ENCODE results near the gene ERG28.
"Not testable (repeated sequence)": the region's sequence is repeated elsewhere in the genome, so short reads cannot be mapped to it uniquely, and the experiment has no call there.

ERG28 gene

DNA sequence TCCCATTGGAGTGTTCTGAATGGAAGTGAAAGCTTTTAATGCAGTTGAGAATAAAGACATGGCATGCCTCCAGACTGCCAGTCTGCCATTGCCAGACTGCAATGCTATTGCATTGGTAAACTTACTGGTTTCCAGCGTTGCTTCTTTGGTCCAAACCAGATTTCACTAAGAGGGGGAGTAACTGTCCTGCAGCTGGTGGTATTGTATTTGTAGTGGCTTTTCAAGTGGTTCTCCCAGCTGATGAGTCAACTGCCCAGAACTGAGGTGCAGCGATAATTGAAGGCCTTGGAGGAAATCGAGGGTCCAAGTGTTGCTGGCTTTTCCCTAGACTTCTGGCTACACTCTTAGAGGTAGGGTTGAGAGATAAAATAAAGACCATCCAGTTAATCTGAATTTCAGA, 31.9 kb downstream of the ERG28 start:
- in situ Hi-C loops (cut with MboI; ENCODE audit: low sequenced_read_pairs): no loop called here

DNA sequence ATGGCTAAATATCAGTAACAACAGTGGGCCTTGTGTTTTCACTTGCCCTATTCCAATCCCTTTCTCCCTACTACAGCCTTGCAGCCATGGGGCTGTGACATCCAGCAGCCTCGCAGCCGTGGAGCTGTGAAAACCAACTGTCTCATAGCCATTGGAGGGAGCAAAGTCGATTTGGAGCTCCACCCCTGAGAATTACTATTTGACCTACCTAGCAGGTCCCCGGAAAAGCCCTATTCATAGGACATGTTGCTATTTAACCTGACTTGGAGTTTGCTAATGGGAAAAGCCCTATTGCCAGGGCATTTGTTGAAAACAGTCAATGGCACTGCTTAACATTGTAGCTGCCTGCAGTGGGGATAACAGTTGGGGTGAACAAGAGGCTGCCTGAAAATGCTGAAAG, 33.3 kb downstream of the ERG28 start:
- in situ Hi-C loops (cut with MboI; ENCODE audit: low sequenced_read_pairs): no loop called here

DNA sequence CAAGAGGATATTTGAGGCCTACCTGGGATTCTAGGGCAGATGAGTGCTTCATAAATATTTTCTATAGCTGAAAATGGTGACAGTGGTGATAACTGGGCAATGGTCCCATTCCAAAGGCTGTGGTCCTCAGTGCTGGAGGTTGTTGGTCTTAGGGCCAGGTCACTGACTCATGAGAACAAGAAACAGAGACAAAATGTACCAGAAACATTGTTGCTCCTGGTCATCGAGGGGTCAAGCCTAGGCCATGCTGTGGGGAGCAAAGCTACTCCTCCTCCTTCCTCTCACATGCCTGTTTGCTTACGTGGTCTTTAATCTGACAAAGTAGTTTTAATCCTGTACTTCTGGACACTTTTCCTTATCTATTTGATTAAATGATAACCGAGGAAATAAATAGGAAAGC, 33.8 kb downstream of the ERG28 start:
- in situ Hi-C loops (cut with MboI; ENCODE audit: low sequenced_read_pairs): no loop called here

DNA sequence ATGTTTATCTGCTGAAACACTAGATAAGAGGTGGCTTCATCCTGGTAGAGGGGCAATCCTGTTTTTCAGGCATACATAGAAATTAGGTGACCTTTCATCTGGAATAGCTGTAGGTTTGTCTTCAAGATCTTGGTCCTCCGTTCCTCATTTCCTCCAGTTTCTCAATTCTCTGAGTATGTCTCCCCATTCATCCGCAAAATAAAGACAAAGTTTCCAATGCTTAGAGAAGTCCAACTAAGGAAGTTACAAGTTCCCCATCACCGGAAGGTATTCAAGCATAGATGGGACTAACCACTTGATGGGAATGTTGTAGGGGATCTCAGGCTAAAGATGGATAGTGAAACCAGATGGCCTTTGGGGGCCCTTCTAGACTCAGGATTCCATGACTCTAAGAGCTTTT, 34.3 kb downstream of the ERG28 start:
- in situ Hi-C loops (cut with MboI; ENCODE audit: low sequenced_read_pairs): no loop called here

DNA sequence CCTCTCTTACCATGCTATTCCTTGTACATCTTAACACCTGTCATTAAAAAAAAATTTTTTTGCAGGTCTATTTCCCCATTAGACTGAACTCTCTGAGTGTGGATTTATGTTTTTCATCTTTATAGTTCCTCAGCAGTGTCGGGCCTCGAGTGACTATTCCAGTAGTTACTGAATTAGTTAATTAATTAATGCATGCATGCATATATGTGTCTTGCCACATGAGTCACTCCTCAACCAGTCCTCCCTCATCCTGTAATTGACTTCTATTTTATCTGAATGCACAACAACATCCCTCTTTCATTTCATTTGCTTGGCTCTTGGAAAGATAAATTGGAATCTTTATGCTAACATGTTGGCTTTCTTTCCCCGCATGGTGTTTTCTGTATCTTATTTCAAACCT, 35.6 kb downstream of the ERG28 start:
- in situ Hi-C loops (cut with MboI; ENCODE audit: low sequenced_read_pairs): no loop called here

DNA sequence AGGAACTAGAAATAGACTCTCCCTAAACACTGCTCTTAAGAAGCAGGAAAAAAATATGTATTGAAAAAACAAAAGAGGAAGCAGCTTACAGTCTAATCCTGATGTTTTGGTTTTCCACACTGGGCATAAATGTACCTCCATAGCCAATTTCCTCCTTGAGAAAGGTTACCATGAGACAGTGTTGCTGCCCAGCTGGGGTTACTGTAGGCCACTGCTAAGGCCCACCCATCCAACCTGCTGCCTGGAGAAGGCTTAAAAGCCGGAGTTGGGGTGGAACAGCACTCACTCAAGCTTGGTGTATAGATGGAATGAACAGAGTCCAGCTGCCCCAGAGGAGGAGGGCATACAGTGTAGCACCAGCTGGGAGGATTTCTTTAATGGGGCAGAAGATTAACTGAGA, 41.1 kb downstream of the ERG28 start:
- in situ Hi-C loops (cut with MboI; ENCODE audit: low sequenced_read_pairs): no loop called here

DNA sequence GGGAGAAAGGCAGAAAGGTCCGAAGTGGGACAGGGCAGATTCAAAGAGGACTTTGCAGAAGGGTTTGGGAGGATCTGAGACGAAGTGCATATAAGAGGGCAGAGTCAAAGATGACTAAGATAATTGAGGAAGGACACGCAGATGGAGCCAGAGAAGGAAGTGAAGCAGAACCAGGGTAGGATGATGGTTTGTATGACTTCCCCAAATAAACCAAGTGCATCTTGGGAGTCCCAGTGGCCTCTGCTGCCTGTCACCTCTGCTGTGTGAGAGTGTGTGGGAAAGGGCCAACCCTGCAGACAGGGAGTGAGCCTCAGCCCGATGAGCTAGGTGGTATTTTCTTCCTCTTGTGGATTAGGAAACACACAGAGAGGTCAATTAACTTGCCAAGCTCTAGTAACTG, 45.5 kb downstream of the ERG28 start:
- in situ Hi-C loops (cut with MboI; ENCODE audit: low sequenced_read_pairs): no loop called here

DNA sequence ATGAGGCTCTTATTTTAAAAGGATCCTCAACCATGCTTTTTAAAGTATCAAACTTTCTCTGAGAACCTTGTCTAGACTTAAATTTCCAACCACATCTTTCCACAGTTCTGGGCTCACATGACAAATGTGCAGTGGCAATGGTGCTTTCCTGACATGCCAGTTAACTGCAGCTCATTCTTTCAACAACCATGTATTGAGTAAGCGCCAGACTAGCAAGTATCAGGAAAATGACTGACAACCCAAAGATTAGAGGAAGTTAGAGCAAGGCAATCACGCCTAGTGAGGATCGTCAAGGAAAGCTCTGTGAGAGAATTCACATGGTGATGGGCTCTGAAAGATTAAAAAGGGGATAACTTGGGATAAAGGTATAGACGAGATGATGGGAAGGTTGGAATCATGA, 46.5 kb downstream of the ERG28 start:
- in situ Hi-C loops (cut with MboI; ENCODE audit: low sequenced_read_pairs): no loop called here

DNA sequence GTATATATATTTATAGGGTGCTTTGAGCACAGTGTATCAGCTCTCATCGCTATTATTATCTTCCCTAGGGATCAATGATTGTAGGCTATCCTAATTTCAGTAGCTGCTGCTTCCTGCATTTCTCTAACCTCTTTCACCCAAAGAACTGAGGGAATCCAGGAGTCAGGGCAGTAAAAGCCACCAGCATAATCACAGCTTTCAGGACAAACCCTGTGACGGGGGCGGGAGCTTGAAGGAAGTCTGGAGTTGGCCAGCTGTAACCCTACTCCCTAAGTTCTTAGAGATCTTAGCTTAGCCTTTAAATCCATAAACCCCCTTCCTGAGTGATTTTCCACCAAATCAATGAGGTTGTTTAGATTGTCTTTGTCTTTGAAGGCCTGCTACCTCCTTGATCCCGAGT, 48.5 kb downstream of the ERG28 start:
- in situ Hi-C loops (cut with MboI; ENCODE audit: low sequenced_read_pairs): no loop called here

DNA sequence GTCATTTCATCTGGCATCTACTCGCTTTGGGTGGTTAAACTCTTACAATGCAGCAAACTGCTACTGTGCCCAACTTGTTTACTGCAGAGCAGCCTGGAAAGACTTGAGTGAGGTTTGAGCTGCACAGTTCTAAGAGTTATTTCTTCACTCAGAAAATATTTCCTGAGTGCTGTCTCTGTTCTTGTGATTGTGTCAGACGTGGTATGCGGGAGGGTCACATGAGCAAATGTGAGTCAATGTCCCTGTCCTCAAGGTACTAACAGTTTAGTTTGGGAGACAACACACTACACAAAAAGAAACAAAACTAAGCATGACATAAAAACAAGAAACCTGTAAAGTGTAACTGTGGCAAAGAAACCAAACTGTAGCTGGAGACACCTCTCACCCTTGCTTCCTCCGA, 49.8 kb downstream of the ERG28 start:
- in situ Hi-C loops (cut with MboI; ENCODE audit: low sequenced_read_pairs): no loop called here

DNA sequence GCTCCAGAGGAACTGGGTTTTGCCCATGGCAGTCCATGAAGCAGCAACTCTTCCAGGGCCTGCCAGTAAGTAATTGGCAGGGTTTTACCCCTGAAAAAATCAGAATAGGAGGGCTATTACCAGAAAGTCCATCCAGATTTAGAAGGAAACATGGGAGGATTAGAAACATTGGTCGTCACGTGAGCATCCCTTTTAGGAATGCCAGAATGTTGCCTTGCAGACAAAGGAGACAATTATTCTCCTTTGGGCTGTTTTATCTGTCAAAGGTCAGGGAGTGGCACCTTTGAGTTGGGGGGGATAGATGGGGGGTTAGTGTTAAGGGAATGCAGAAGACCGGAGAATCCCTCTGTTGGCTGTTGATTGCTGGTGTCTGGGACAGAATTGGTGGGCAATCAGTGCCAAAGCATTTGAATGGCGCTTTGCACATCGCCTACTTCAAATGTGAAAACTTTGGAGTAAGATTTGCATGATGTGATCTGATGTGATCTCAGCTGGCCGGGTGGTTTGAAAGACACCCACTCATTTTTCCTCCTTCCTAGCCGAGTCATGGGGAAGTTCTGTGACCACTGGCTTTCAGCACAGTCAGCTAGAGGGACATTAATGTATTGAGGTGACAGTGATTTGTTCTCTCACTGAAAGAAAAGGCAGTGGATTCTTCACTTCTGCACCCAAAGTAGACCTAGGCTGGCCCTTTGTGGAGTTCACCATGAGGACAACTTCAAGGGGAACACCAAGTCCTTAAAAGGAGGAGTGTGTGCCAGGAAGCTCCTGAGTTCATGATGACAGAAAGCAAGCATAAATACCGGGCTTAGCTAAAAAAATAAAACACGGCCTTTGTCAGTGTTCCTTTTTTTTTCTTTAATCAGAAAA, 50.8 kb downstream of the ERG28 start:
- in situ Hi-C loops (cut with MboI; ENCODE audit: low sequenced_read_pairs): no loop called here

DNA sequence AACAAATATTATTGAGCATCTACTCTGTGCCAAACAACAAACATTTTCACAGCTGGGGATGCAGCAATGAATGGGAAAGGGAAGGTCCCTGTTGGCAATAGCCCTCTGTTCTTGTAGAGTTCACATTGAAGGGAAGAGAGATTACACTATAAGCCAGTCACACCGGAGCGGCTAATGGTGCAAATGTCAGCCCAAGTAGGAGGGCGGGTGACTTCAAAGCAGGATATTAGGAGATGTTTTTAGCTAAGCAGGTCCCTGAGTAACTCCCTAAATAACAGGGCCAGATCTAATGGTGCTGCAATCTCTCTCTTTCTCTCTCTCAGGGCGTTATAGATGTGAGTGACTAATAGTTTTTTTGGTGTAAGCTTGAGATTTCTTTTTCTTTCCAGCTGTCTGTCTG, 51.6 kb downstream of the ERG28 start:
- in situ Hi-C loops (cut with MboI; ENCODE audit: low sequenced_read_pairs): no loop called here

DNA sequence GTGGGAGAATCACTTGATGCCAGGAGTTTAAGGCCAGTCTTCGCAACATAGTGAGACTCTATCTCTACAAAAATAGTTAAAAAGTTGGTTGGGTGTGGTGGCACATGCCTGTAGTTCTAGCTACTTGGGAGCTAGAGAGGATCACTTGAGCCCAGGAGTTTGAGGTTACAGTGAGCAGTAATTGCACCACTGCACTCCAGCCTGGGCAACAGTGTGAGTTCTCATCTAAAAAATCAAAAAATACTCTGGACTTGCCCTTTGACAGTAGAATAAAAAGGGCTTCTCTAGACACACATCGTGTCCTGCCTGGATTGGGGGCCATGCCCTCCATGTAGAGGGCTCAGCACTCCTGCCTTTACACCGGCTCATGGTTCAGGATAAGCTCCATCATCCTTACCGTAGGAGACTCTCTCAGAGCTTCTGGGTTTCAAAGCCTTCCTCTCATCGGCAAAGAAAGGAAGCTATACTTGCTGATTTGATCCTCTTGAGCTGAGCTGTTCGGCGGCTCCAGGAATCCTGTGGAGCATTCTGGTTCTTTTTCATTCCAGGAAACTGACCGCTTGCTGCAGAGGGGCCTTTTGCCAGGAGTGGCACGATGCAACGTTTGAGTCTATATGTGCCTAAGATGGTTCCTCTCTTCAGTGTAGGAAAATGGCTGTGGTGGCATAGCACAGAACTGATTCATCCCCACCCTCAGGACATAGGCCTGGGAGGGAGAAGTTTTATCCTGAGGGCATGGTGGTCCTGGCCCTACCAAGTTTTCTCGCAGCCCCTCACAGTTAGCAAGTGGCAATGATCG, 52.6 kb downstream of the ERG28 start:
- in situ Hi-C loops (cut with MboI; ENCODE audit: low sequenced_read_pairs): no loop called here

DNA sequence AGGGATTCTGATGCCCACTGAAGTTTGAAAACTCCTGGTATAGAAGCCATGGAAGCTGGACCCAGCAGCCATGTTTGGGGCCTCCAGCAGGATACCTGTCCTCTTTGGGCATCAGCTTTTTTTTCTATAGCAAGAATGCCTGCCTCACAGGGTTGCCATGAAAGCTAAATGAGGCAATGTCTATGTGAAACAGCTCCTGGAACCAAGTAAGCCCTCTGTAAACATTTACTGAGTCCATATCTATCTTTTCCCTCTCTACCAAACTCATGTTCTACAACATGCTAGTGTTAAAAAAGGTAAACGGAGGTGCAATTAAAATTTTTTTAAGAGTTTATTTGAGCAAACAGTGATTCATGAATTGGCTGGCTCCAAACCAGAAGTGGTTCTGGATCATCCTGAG, 53.6 kb downstream of the ERG28 start:
- in situ Hi-C loops (cut with MboI; ENCODE audit: low sequenced_read_pairs): no loop called here

DNA sequence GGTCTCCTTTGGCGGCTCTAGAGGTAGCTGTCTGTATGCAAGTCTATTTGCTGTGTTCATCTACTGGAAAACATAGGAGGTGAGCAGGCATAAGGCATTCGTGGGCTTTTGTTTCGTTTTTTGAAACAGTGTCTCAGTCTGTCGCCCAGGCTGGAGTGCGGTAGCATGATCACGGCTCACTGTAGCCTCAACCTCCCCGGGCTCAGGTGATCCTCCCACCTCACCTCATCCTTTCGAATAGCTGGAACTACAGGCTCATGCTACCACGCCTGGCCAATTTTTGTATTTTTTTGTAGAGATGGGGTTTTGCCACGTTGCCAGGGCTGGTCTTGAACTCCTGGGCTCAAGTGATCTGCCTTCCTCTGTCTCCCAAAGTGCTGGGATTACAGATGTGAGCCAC, 54.8 kb downstream of the ERG28 start:
- in situ Hi-C loops (cut with MboI; ENCODE audit: low sequenced_read_pairs): no loop called here

DNA sequence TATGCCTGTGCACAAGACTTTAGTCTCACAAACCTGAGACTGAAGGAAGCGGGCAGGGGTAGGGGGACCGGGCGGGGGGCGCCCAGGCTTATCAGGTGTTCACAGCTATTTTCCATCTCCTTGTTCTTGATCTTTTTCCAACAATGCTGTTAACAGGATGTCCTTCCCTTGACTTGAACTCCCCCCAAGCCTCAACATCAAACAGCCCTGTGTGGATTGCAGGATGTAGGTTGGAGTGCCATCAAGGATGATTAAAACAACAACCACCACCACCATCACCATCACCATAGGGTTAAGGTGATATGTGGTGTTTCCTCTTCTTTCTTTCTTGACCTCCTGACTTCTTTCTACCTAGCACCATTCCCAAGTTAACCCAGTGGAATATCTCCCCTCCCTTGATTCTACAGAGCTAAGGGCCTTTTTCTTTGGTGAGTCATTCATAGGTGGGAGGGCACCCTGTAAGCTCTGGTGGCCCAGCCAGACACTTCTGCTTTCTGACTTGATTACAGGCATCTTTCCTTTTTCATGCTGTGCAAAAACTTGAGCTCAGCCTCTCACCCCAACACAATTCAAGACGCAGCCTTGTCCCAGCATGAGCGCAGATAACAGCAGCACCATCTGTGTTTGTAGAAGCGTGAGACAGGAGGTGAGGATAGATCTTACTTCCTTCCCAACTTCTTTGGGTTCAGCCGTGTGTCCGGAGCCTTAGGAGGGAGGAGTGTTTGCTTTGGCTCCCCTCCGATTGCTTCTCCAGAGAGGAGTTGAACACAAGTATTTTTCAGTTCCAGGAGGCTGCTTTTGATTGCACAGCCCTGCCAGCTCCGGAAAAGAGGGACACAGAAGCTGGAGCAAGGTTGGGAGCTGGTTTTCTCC, 55.5 kb downstream of the ERG28 start:
- in situ Hi-C loops (cut with MboI; ENCODE audit: low sequenced_read_pairs): no loop called here

DNA sequence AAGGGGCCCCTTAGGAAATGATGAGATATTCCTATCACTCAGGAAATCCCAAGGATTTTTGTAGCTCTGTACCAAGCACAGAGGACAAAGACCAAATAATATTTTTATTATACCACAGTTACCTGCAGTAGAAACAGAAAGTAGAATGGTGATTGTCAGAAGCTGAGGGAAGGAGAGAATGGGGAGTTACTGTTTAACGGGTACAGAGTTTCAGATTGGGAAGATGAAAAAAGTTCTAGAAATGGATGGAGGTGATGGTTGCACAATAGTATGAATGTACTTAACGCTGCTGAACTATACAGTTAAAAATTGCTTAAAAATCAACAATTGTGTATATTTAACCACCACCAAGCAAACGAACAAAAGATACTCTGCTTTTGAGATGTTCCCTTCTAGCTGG, 58.2 kb downstream of the ERG28 start:
- in situ Hi-C loops (cut with MboI; ENCODE audit: low sequenced_read_pairs): no loop called here

DNA sequence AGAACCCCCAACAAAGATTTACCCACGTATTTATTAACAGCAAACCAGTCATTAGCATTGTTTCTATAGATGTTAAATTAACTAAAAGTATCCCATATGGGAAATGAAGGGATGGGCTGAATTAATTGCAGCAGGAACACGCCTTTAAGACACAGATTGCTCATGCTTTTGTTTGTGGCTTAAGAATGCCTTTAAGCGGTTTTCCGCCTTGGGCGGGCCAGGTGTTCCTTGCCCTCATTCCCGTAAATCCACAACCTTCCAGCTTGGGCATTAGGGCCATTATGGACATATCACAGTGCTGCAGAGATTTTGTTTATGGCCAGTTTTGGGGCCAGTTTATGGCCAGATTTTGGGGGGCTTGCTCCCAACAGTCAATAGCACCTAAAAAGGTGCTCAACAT, 59.6 kb downstream of the ERG28 start:
- in situ Hi-C loops (cut with MboI; ENCODE audit: low sequenced_read_pairs): not testable (repeated sequence)

DNA sequence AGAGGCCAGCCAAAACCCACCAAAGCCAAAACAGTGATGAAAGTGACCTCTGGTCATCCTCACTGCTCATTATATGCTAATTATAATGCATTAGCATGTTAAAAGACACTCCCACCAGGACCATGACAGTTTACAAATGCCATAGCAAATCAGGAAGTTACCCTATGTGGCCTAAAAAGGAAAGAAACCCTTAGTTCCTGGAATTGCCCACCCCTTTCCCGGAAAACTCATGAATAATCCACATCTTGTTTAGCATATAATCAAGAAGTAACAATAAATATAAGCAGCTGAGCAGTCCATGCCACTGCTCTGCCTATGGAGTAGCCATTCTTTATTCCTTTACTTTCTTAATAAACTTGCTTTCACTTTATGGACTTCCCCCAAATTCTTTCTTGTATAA, 60.6 kb downstream of the ERG28 start:
- in situ Hi-C loops (cut with MboI; ENCODE audit: low sequenced_read_pairs): not testable (repeated sequence)

Data from HL-60/S4 (cell line).